ENCODE data around the gene ASTN2.

GRCh38 chr9:116451500-116452115, 963.2 kb downstream of the ASTN2 start:
- TF ChIP-seq, protein P1, sequence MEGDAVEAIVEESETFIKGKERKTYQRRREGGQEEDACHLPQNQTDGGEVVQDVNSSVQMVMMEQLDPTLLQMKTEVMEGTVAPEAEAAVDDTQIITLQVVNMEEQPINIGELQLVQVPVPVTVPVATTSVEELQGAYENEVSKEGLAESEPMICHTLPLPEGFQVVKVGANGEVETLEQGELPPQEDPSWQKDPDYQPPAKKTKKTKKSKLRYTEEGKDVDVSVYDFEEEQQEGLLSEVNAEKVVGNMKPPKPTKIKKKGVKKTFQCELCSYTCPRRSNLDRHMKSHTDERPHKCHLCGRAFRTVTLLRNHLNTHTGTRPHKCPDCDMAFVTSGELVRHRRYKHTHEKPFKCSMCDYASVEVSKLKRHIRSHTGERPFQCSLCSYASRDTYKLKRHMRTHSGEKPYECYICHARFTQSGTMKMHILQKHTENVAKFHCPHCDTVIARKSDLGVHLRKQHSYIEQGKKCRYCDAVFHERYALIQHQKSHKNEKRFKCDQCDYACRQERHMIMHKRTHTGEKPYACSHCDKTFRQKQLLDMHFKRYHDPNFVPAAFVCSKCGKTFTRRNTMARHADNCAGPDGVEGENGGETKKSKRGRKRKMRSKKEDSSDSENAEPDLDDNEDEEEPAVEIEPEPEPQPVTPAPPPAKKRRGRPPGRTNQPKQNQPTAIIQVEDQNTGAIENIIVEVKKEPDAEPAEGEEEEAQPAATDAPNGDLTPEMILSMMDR (IDR thresholded peaks at IDR 0.05; ENCODE audit: insufficient read depth, low read depth, low read length) = no peak
- no peak for TF ChIP-seq EZH2 (IDR thresholded peaks at IDR 0.05; ENCODE audit: insufficient read depth, low read length)
